Measurements from ENCODE around the gene PDHX. TPM values are rescaled to one million over a fixed set of nuclear protein-coding genes. Genes with fewer than 3 reads are reported as not detected.

Gene PDHX
- total and polyA plus RNA-seq, 10 donors, result 9.2 to 32.9 (median 23.7) TPM

GRCh38 chr11:34944692-34945091 lies 28.3 kb downstream of the PDHX start:
- Histone ChIP-seq H3K4me1 (peaks cover 0 to 14% (median 6%) of the 10 kb centered on the region in 6 donors), H3K27me3 (replicated peaks in 1 of 7) (no peaks in the 10 kb centered on the region), H3K36me3 (peaks cover 0 to 50% (median 0%) of the 10 kb centered on the region in 6 donors), H3K4me3 (no peak overlapping the region), H3K27ac (no peak overlapping the region), H3K9me3 (peaks cover 0 to 13% (median 10%) of the 10 kb centered on the region in 8 donors)
- intact Hi-C loops (cut with DNase I; ENCODE audit: low total_unique reads), result no loop called here
- WGBS, 5 donors, result 95 to 100% (median 100%) methylated on average over 1 of the region's 1 CpG
- no peak for DNase-seq
- TF ChIP-seq POLR2AphosphoS5 (IDR thresholded peaks at IDR 0.05), result no peak
- TF ChIP-seq, protein P1, sequence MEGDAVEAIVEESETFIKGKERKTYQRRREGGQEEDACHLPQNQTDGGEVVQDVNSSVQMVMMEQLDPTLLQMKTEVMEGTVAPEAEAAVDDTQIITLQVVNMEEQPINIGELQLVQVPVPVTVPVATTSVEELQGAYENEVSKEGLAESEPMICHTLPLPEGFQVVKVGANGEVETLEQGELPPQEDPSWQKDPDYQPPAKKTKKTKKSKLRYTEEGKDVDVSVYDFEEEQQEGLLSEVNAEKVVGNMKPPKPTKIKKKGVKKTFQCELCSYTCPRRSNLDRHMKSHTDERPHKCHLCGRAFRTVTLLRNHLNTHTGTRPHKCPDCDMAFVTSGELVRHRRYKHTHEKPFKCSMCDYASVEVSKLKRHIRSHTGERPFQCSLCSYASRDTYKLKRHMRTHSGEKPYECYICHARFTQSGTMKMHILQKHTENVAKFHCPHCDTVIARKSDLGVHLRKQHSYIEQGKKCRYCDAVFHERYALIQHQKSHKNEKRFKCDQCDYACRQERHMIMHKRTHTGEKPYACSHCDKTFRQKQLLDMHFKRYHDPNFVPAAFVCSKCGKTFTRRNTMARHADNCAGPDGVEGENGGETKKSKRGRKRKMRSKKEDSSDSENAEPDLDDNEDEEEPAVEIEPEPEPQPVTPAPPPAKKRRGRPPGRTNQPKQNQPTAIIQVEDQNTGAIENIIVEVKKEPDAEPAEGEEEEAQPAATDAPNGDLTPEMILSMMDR (IDR thresholded peaks at IDR 0.05 in 8 of 11, conservative IDR thresholded peaks at IDR 0.05 in 3 of 11), result no peak
- no peak for TF ChIP-seq POLR2A (IDR thresholded peaks at IDR 0.05)

GRCh38 chr11:34948696-34949095 lies 32.3 kb downstream of the PDHX start:
- no peaks in the 10 kb centered on the region for H3K4me1 ChIP-seq
- H3K27me3 ChIP-seq (replicated peaks in 1 of 7), result no peaks in the 10 kb centered on the region
- H3K27ac ChIP-seq, result no peak overlapping the region
- intact Hi-C loops (cut with DNase I; ENCODE audit: low total_unique reads), result no loop called here
- TF ChIP-seq, protein P1 (IDR thresholded peaks at IDR 0.05 in 8 of 11, conservative IDR thresholded peaks at IDR 0.05 in 3 of 11), result no peak
- TF ChIP-seq POLR2A (IDR thresholded peaks at IDR 0.05) (no peak), POLR2AphosphoS5 (IDR thresholded peaks at IDR 0.05) (no peak)
- peaks cover 0 to 13% (median 10%) of the 10 kb centered on the region in 8 donors for H3K9me3 ChIP-seq
- no peak overlapping the region for H3K4me3 ChIP-seq
- DNase-seq, result no peak
- H3K36me3 ChIP-seq, result peaks cover 0 to 38% (median 0%) of the 10 kb centered on the region in 6 donors

- TF ChIP-seq, protein P1 (IDR thresholded peaks at IDR 0.05 in 8 of 11, conservative IDR thresholded peaks at IDR 0.05 in 3 of 11), result no peak
- TF ChIP-seq POLR2AphosphoS5 (IDR thresholded peaks at IDR 0.05) (no peak), POLR2A (IDR thresholded peaks at IDR 0.05) (no peak)
- intact Hi-C loops (cut with DNase I; ENCODE audit: low total_unique reads), result no loop called here
Measured at GRCh38 chr11:34953955-34954354, 37.5 kb downstream of the PDHX start.

DNA sequence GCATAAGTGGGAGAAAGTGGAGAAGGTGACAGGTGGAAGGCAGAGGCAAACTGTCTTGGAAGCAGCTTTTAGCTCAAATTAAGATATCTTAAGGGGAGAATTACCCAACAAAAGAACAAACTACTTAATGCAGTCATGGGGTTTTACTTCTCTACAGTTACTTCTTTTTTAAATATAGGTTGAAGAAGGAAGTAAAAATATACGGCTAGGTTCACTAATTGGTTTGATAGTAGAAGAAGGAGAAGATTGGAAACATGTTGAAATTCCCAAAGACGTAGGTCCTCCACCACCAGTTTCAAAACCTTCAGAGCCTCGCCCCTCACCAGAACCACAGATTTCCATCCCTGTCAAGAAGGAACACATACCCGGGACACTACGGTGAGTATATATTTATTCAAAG lies 40.8 kb downstream of the PDHX start:
- Histone ChIP-seq H3K9me3 (no peaks in the 10 kb centered on the region), H3K27me3 (replicated peaks in 1 of 7) (no peaks in the 10 kb centered on the region), H3K4me3 (no peak overlapping the region), H3K36me3 (peaks cover 0 to 47% (median 2%) of the 10 kb centered on the region in 6 donors), H3K4me1 (no peaks in the 10 kb centered on the region), H3K27ac (no peak overlapping the region)
- TF ChIP-seq POLR2A (IDR thresholded peaks at IDR 0.05) (no peak), POLR2AphosphoS5 (IDR thresholded peaks at IDR 0.05) (no peak)
- TF ChIP-seq, protein P1 (IDR thresholded peaks at IDR 0.05 in 8 of 11, conservative IDR thresholded peaks at IDR 0.05 in 3 of 11), result no peak
- 60 to 79% (median 76%) methylated on average over 5 of the region's 5 CpGs for WGBS, 5 donors
- no peak for DNase-seq
- intact Hi-C loops (cut with DNase I; ENCODE audit: low total_unique reads), result no loop called here

More at GRCh38 chr11:34953955-34954354, 37.5 kb downstream of the PDHX start:
- WGBS, 5 donors, result 83 to 98% (median 91%) methylated on average over 1 of the region's 1 CpG
- no peak overlapping the region for H3K4me3 ChIP-seq
- no peaks in the 10 kb centered on the region for H3K9me3 ChIP-seq
- peaks cover 0 to 26% (median 0%) of the 10 kb centered on the region in 6 donors for H3K36me3 ChIP-seq
- no peak overlapping the region for H3K27ac ChIP-seq
- no peaks in the 10 kb centered on the region for H3K4me1 ChIP-seq
- DNase-seq, result no peak
- no peaks in the 10 kb centered on the region for H3K27me3 ChIP-seq (replicated peaks in 1 of 7)
